Measurements from ENCODE around the gene ATOH8.

ATOH8 gene, protein sequence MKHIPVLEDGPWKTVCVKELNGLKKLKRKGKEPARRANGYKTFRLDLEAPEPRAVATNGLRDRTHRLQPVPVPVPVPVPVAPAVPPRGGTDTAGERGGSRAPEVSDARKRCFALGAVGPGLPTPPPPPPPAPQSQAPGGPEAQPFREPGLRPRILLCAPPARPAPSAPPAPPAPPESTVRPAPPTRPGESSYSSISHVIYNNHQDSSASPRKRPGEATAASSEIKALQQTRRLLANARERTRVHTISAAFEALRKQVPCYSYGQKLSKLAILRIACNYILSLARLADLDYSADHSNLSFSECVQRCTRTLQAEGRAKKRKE

DNA sequence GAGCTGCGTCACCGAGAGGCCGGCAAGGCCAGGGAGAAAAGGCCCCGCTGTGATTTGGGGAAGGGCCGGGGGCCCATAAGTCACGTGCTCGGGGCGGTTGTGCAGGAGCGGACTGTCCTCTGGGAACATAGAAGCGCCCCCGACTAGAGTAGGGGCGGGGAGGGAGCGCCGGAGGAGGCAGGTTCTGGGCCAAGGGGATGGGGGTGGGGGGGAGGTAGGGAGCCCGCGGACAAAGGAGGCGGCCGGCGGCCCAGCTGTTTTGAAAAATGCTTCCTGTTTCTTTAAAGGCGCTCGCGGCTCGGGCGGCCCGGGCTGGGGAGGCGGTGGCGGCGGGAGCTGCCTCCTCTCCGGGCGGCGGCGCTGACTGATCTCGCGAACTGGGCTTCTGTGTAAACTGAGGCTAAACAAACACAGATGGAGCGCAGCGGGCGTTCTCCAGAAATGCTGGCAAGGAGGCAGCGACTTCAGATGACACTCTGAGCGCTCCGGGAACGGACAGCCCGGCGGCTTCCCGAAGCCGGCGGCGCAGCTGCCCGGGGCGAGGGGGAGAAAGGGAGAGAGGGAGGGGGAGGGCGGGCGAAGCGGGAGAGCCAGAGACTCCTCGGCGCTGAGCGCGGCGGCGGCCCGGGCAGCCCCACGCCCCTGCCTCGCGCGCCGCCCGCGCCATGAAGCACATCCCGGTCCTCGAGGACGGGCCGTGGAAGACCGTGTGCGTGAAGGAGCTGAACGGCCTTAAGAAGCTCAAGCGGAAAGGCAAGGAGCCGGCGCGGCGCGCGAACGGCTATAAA lies at the start of gene ATOH8:
TSS of gene ATOH8 (plus strand) at position 467 of the 788 bp plus-strand sequence. CDS start at position 666, 199 bp downstream.
- H3K4me3 Mint-ChIP-seq, result peak within 1 kb of the TSS; percentile 82
- peak within 1 kb of the TSS; percentile 68 for H3K27ac Mint-ChIP-seq
- peaks cover 63% of the 10 kb centered on the region for H3K4me1 Mint-ChIP-seq (ENCODE audit: low read depth)
- H3K9me3 Mint-ChIP-seq, result peaks cover 4% of the 10 kb centered on the region
- H3K27me3 Mint-ChIP-seq, result peaks cover 81% of the 10 kb centered on the region
- intact Hi-C loops (cut with micrococcal nuclease), result loop anchor here (2.0 to 5.0 kb wide), 2 partner anchors 25 to 59 kb away; no protein-coding TSS in a partner anchor
- no peaks in the 10 kb centered on the region for H3K36me3 Mint-ChIP-seq (ENCODE audit: low read depth)

DNA sequence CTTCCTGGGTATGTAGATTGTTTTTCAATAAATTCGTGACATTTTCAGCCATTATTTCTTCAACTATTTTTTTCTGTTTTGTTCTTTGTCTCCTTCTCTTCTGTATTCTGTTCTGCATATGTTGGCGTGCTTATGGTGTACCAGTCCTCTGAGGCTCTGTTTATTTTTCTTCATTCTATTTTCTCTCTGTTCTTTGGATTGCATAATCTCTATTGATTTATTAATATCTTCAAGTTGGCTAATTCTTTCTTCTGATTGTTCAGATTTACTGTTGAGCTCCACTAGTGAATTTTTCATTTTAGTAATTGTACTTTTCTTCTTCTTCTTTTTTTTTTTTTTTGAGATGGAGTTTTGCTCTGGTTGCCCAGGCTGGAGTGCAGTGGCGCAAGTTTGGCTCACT lies 49.8 kb upstream of the ATOH8 start:
- H3K9me3 Mint-ChIP-seq, result peaks cover 6% of the 10 kb centered on the region
- no peak overlapping the region for H3K4me3 Mint-ChIP-seq
- peaks cover 69% of the 10 kb centered on the region for H3K4me1 Mint-ChIP-seq (ENCODE audit: low read depth)
- H3K27ac Mint-ChIP-seq, result peak overlapping the region; percentile 86
- H3K27me3 Mint-ChIP-seq, result no peaks in the 10 kb centered on the region
- no peaks in the 10 kb centered on the region for H3K36me3 Mint-ChIP-seq (ENCODE audit: low read depth)
- intact Hi-C loops (cut with micrococcal nuclease), result no loop called here

DNA sequence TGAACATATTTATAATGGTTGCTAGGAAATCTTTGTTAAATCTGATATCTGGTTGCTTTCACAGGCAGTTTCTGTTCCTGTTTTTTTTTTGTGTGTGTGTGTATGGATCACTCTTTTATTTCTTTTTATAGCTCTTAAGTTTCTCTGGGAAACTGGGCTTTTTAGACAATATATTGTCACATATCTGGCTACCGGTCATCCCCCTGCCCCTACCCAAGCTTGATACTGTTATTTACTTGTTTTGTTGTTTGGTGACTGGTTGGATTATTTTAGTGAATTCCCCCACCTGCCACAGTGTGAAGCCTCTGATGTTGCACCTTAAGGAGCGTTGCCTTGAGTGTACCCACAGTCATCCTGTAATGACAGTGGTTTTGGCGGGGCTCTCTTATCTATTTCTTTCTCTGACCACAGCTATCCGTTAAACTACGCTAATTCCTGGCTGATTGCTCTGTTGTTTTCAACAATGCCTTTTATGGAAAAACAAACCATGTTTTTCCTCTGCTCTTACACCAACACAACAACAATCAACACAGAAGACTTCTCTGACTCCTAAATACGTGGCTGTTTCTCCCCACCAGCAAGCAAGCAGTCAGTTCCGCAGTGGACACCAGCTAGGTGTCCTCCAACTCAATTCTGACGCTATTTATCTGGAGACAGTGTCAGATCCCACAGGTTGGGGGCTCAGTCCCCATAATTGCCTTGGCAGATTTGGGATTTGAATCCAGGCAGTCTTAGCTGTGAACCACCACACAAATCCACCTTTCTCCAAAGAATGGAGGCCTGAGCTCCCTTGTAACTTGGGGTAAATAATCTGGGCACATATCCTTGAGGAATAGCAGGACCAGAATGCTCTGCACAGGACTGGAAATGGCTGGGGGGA lies 48.8 kb upstream of the ATOH8 start:
- Mint-ChIP-seq H3K27me3 (no peaks in the 10 kb centered on the region), H3K36me3 (ENCODE audit: low read depth) (no peaks in the 10 kb centered on the region), H3K4me3 (peak overlapping the region; percentile 13), H3K4me1 (ENCODE audit: low read depth) (peaks cover 73% of the 10 kb centered on the region), H3K27ac (peak overlapping the region; percentile 86), H3K9me3 (no peaks in the 10 kb centered on the region)
- intact Hi-C loops (cut with micrococcal nuclease), result loop anchor here (5.0 kb wide), 1 partner anchor 33 kb away; no protein-coding TSS in a partner anchor

DNA sequence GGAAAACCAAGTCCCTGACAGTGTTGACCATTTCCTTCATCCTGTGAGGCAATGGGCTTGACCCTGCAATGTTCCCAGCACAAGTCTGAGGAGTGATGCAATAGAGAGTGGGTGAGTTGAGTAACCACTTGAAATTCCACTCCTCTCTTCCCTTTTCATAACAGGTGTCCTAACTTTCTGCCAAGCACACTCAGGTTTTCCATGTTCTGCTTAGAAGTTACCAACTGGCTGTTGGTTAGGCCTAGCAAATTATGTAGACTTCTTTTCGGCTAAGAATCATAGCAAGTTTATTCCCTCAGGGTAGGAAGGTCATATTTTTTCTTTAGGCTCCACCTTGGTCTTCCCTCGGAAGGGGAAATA lies 48.1 kb upstream of the ATOH8 start:
- Mint-ChIP-seq H3K36me3 (ENCODE audit: low read depth) (no peaks in the 10 kb centered on the region), H3K27me3 (no peaks in the 10 kb centered on the region), H3K4me3 (no peak overlapping the region), H3K4me1 (ENCODE audit: low read depth) (peaks cover 77% of the 10 kb centered on the region), H3K27ac (peak overlapping the region; percentile 86), H3K9me3 (no peaks in the 10 kb centered on the region)
- intact Hi-C loops (cut with micrococcal nuclease), result loop anchor here (5.0 kb wide), 1 partner anchor 33 kb away; no protein-coding TSS in a partner anchor

DNA sequence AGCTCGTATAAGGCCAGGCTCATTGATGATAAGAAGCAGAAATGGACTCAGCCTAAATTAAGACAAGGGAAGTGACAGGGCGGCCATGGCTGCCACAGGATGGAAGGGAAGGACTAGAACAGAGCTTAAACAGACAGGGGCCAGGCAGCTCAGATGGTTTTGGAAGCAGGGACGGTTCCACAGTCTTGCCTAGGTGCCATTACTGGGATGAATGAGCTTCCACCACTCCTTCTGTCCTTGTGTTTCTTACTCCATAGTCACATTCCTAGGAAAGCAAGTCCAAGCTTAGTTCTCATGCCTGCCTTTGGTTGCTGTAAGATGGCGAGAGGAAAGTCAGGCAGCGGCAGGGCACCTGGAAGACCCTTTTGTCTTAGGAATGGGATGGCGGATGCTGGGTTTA lies 47.7 kb upstream of the ATOH8 start:
- intact Hi-C loops (cut with micrococcal nuclease), result loop anchor here (5.0 kb wide), 1 partner anchor 34 kb away; no protein-coding TSS in a partner anchor
- Mint-ChIP-seq H3K36me3 (ENCODE audit: low read depth) (no peaks in the 10 kb centered on the region), H3K9me3 (no peaks in the 10 kb centered on the region), H3K4me1 (ENCODE audit: low read depth) (peaks cover 78% of the 10 kb centered on the region), H3K4me3 (no peak overlapping the region), H3K27me3 (no peaks in the 10 kb centered on the region), H3K27ac (peak overlapping the region; percentile 86)

DNA sequence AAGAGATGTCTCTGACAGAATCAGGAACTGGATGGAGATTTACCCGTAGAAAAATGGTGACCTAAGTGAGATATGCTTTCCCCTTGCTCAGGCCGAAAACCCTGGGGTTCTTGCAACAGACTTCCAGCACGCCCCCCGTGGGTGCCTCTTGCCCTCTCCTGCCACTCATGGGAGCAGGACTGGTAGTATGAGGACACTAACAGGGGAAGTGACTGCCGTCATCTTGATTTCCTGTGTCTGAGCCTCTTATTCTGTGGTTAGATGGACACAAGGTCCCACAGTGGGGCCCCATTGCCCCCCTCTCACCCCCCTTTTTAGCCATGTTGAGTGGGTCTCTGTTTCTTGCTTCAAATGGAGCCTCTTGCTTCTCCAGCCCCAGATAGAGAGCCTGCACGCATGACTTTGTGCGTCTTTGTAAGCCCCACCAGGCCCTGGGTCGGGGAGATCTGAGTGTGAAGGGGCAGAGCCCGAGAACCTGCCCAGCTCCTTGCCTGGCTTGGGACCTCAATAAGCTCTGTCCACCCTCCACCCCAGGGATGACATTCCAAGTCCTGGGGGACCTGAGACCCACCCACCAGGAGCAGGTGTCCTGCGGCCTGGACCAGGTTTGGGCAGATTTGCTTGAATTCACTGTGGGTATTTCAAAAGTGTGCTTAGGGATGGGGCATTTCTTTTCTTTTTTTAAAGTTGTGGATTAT lies 47.0 kb upstream of the ATOH8 start:
- Mint-ChIP-seq H3K4me1 (ENCODE audit: low read depth) (peaks cover 84% of the 10 kb centered on the region), H3K4me3 (no peak overlapping the region), H3K27me3 (no peaks in the 10 kb centered on the region), H3K36me3 (ENCODE audit: low read depth) (no peaks in the 10 kb centered on the region), H3K9me3 (no peaks in the 10 kb centered on the region), H3K27ac (peak overlapping the region; percentile 86)
- intact Hi-C loops (cut with micrococcal nuclease), result loop anchor here (5.0 kb wide), 1 partner anchor 34 kb away; no protein-coding TSS in a partner anchor

DNA sequence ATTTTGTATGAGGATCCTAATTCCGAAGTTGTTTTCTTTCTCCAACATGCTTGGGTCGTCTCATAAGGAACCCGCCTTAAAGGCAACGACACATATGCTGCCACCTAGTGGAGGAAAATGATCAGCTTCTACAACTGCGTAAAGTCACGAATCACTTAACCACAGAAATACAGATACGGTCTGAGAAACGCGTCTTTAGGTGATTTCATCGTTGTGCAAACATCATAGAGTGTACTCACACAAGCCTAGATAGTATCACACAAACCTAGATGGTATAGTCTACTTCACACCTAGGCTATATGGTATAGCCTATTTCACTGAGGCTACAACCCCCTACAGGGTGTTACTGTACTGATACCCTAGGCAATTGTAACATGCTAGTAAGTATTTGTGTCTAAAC lies 46.5 kb upstream of the ATOH8 start:
- peak overlapping the region; percentile 86 for H3K27ac Mint-ChIP-seq
- H3K4me1 Mint-ChIP-seq (ENCODE audit: low read depth), result peaks cover 87% of the 10 kb centered on the region
- H3K27me3 Mint-ChIP-seq, result no peaks in the 10 kb centered on the region
- no peaks in the 10 kb centered on the region for H3K9me3 Mint-ChIP-seq
- intact Hi-C loops (cut with micrococcal nuclease), result loop anchor here (5.0 kb wide), 1 partner anchor 35 kb away; no protein-coding TSS in a partner anchor
- H3K4me3 Mint-ChIP-seq, result no peak overlapping the region
- no peaks in the 10 kb centered on the region for H3K36me3 Mint-ChIP-seq (ENCODE audit: low read depth)

DNA sequence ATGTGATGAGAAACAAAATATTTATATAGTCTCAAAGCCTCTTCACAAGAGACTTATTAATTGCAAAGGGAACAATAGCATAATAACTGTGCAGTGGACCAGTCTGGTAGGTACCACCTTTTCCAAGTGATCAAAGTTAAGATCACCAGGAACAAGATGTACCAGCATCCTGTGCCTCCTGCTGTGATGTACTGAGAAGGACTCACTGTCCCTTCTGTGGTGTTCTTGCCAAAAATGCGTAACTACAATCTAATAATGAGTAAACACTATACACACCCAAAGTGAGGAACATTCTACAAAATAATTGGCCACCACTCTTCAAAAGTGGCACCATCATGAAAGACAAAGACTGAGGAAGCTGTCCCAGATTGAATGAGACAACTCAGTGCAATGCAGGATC lies 45.1 kb upstream of the ATOH8 start:
- Mint-ChIP-seq H3K4me1 (ENCODE audit: low read depth) (peaks cover 87% of the 10 kb centered on the region), H3K27me3 (no peaks in the 10 kb centered on the region), H3K27ac (no peak overlapping the region), H3K4me3 (no peak overlapping the region), H3K36me3 (ENCODE audit: low read depth) (no peaks in the 10 kb centered on the region), H3K9me3 (no peaks in the 10 kb centered on the region)
- intact Hi-C loops (cut with micrococcal nuclease), result loop anchor here (5.0 kb wide), 1 partner anchor 36 kb away; no protein-coding TSS in a partner anchor

DNA sequence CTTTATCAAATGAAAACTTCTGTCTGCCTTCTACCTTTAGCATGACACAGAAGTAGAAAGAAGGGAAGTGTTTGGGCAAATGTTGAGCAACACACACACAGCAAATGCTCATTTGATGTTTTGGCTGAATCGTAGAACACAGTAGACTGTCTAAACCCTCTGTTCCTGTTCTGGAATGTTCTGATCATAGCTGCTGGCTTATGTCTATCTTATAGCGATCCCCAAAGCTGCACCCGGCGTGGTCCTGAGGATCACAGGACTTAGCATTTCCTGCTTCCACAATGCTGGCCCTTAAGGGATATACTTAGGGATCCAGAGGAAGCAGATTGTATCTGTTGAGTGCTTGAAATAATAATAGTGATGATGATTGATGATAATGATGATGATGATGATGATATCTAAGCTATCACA lies 44.4 kb upstream of the ATOH8 start:
- Mint-ChIP-seq H3K27ac (no peak overlapping the region), H3K36me3 (ENCODE audit: low read depth) (no peaks in the 10 kb centered on the region), H3K4me3 (no peak overlapping the region), H3K4me1 (ENCODE audit: low read depth) (peaks cover 87% of the 10 kb centered on the region), H3K9me3 (no peaks in the 10 kb centered on the region), H3K27me3 (no peaks in the 10 kb centered on the region)
- intact Hi-C loops (cut with micrococcal nuclease), result loop anchor here (5.0 kb wide), 1 partner anchor 37 kb away; no protein-coding TSS in a partner anchor

DNA sequence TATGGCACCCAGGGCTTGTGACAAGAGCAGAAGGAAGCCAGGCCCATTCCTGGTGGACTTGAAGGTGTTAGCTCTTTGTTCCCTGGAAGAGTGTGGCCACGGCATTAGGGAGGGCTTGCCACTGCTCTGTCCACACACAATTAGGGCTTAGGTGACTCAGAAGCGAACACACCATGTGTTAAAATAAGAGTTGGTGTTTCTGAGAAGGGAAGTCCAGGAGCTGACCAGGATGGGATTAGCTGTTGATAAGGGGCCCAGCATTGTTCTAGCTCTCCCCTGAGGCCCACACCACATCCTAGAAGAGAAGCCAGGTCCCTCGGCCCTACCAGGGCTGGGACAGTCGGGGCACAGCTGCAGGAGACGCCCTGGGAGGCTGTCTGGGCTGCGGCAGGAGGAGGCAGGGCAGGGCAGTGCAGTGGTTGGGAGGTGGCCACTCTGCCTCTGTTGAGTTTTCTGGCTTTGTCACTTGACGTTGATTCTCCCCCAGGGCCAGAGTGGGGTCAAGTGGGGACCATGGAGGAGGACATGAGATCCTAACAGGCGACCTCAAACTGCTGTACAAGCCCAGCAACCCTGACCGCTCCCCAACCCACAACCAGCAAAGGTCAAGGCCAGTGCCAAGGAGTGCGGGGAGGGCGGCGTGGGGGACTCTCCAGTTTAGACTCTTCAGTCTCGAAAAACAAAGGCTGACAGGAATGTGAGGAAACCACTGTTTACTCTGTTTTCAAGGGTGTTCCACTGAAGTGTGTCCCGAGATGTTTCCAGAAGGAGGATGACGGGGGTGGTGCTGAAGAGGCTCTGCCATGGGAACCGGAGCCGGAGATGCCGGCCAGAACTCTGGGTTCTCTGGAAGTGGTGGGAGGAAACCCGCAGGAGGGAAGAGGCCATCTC lies 42.9 kb upstream of the ATOH8 start:
- Mint-ChIP-seq H3K4me1 (ENCODE audit: low read depth) (peaks cover 84% of the 10 kb centered on the region), H3K4me3 (peak overlapping the region; percentile 60), H3K9me3 (no peaks in the 10 kb centered on the region), H3K27ac (peak overlapping the region; percentile 94), H3K27me3 (no peaks in the 10 kb centered on the region), H3K36me3 (ENCODE audit: low read depth) (no peaks in the 10 kb centered on the region)
- intact Hi-C loops (cut with micrococcal nuclease), result loop anchor here (5.0 kb wide), 1 partner anchor 74 kb away; no protein-coding TSS in a partner anchor

DNA sequence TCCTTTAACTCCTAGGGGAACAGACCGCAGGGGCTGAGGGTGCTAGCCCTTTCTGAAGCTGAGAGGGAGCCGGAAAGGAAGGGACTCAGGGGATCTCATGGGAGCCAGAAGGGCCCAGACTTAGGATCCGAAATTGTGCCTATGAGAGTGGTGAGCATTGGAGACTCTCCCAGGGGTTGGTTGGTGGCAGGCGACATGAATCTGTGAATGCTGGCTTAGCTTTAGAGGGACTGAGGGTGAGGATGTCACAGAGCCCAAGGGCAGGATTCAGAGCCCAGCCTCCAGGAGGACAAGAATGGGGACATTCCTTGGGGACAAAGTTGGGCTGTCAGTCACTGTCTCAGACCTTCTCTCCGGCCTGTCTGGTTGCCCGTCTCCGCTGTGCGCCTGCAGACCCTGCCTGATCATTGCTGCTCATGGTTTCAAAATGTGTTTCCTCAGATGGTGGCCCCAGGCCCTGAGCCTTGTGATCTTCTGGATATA lies 42.2 kb upstream of the ATOH8 start:
- H3K9me3 Mint-ChIP-seq, result no peaks in the 10 kb centered on the region

DNA sequence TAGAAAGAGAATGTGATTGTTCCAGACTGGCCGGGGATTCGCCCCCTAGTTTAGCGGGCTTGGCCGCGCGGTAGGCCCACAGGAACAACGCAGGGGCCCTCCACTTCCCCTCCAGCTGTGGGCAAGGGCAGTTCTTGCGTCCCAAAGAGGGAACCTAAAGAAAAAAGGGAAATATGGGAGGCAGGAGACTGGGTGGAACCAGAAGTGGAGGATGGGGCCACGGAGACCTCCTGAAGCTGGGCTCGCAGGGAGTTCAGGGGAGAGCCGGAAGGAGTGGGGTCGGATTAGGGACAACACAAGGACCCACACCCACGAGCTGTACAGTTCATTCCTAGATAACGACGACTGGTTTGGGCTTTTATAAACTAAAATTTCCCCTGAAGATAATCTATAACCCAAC lies 41.5 kb upstream of the ATOH8 start:
- no peaks in the 10 kb centered on the region for H3K36me3 Mint-ChIP-seq (ENCODE audit: low read depth)
- H3K27ac Mint-ChIP-seq, result peak overlapping the region; percentile 94
- H3K27me3 Mint-ChIP-seq, result no peaks in the 10 kb centered on the region

More for the DNA sequence above, 42.2 kb upstream of the ATOH8 start:
- peak overlapping the region; percentile 94 for H3K27ac Mint-ChIP-seq
- H3K4me3 Mint-ChIP-seq, result peak overlapping the region; percentile 60
- no peaks in the 10 kb centered on the region for H3K27me3 Mint-ChIP-seq
- H3K4me1 Mint-ChIP-seq (ENCODE audit: low read depth), result peaks cover 84% of the 10 kb centered on the region
- intact Hi-C loops (cut with micrococcal nuclease), result loop anchor here (5.0 kb wide), 1 partner anchor 74 kb away; no protein-coding TSS in a partner anchor
- no peaks in the 10 kb centered on the region for H3K36me3 Mint-ChIP-seq (ENCODE audit: low read depth)

More for the DNA sequence above, 41.5 kb upstream of the ATOH8 start:
- H3K4me1 Mint-ChIP-seq (ENCODE audit: low read depth), result peaks cover 79% of the 10 kb centered on the region
- intact Hi-C loops (cut with micrococcal nuclease), result loop anchor here (5.0 kb wide), 1 partner anchor 75 kb away; no protein-coding TSS in a partner anchor
- H3K9me3 Mint-ChIP-seq, result no peaks in the 10 kb centered on the region
- peak overlapping the region; percentile 55 for H3K4me3 Mint-ChIP-seq
